SK-N-SH (cell line): Measurements from ENCODE around the gene EEF1AKMT4. TPM values are rescaled to one million over a fixed set of nuclear protein-coding genes. Genes with fewer than 3 reads are reported as not detected.
A peak's percentile ranks its signal among the peaks of the same experiment; 100 is the strongest.

Experiments
- CTCF ChIA-PET: fragments of 300-600, 350-600 bp; formaldehyde crosslinking; extraction: SDS; loops from one replicate; lab custom pipeline; 2021; lab: Yijun Ruan, JAX
- POLR2A ChIA-PET: fragments of 350-600 bp; sonication (Branson Sonifier 250); formaldehyde crosslinking; extraction: SDS; loops from one replicate; lab custom pipeline; 2020; ENCODE audit warnings: antibody characterized with exemption, inconsistent platforms; lab: Yijun Ruan, JAX
- DNase-seq: peaks from one replicate; pipeline ENCODE4 v3.0.0; 2012
- H2AFZ ChIP-seq: fragments of 200-600 bp; sonication (generic); 2 replicates; pipeline ENCODE4 v1.8.1; 2016; ENCODE audit warnings: antibody characterized with exemption, mild to moderate bottlenecking, low read depth
- H3F3A ChIP-seq: fragments of 200-600 bp; sonication (generic); replicated peaks from 2 replicates; pipeline ENCODE3; 2016; ENCODE audit warnings: antibody characterized with exemption, mild to moderate bottlenecking; ENCODE audit not compliant: insufficient read depth
- H3K27ac ChIP-seq, 2 experiments: fragments of 200-500 bp in 1 of 2; fragments of 200-600 bp in 1 of 2; sonication (Bioruptor generic) in 1 of 2; sonication (generic), shearing (Covaris generic) in 1 of 2; 2 replicates each; pipeline versions ENCODE4 v1.5.1 to v1.6.1; 2014 to 2016; ENCODE audit warnings: low read depth in 2 of 2, inconsistent platforms in 1 of 2, low read length in 1 of 2, mild to moderate bottlenecking in 1 of 2, mixed read lengths in 1 of 2
- H3K27me3 ChIP-seq: fragments of 200-600 bp; sonication (generic), shearing (Covaris generic); 2 replicates; pipeline ENCODE4 v1.6.1; 2016; ENCODE audit warnings: mixed run types; ENCODE audit not compliant: insufficient read depth
- H3K36me3 ChIP-seq, 2 experiments: fragments of 200-500 bp in 1 of 2; fragments of 200-600 bp in 1 of 2; sonication (Bioruptor generic) in 1 of 2; sonication (generic) in 1 of 2; replicated peaks in 1 of 2; 2 replicates each; pipeline versions ENCODE3 to v1.5.1; 2014 to 2016; ENCODE audit warnings: low read length in 1 of 2, mild to moderate bottlenecking in 1 of 2; ENCODE audit not compliant: insufficient read depth in 2 of 2, control insufficient read depth in 1 of 2
- H3K4me1 ChIP-seq, 2 experiments: fragments of 200-500 bp in 1 of 2; fragments of 200-600 bp in 1 of 2; sonication (Bioruptor generic) in 1 of 2; sonication (generic), shearing (Covaris generic) in 1 of 2; 2 replicates each; pipeline versions ENCODE4 v1.5.1 to v1.6.1; 2014 to 2016; ENCODE audit warnings: low read depth in 1 of 2, low read length in 1 of 2, mixed run types in 1 of 2; ENCODE audit not compliant: insufficient read depth in 2 of 2, control insufficient read depth in 1 of 2
- H3K4me2 ChIP-seq: fragments of 200-600 bp; sonication (generic), shearing (Covaris generic); 2 replicates; pipeline ENCODE4 v1.6.1; 2017; ENCODE audit warnings: mixed run types
- H3K4me3 ChIP-seq, 2 experiments: fragments of 200-500 bp in 1 of 2; fragments of 200-600 bp in 1 of 2; sonication (Bioruptor generic) in 1 of 2; sonication (generic), shearing (Covaris generic) in 1 of 2; 2 replicates each; pipeline versions ENCODE4 v1.5.1 to v1.8.1; 2014 to 2016; ENCODE audit warnings: low read depth in 2 of 2, inconsistent platforms in 1 of 2, low read length in 1 of 2, mild to moderate bottlenecking in 1 of 2, mixed read lengths in 1 of 2, moderate library complexity in 1 of 2
- H3K79me2 ChIP-seq: fragments of 200-600 bp; sonication (generic); 2 replicates; pipeline ENCODE4 v1.8.1; 2017; ENCODE audit warnings: mild to moderate bottlenecking; ENCODE audit not compliant: insufficient read depth
- H3K9ac ChIP-seq: fragments of 200-600 bp; sonication (generic); 2 replicates; pipeline ENCODE4 v1.6.1; 2017; ENCODE audit warnings: mixed run types
- H3K9me2 ChIP-seq: fragments of 200-600 bp; sonication (generic); 2 replicates; pipeline ENCODE4 v1.6.1; 2017; ENCODE audit warnings: mixed run types
- H3K9me3 ChIP-seq: fragments of 200-600 bp; sonication (generic); 2 replicates; pipeline ENCODE4 v1.6.1; 2017; ENCODE audit warnings: mixed run types, mild to moderate bottlenecking, moderate library complexity
- H4K20me1 ChIP-seq: fragments of 200-600 bp; sonication (generic); 2 replicates; pipeline ENCODE4 v1.6.1; 2017; ENCODE audit warnings: mild to moderate bottlenecking, mixed run types; ENCODE audit not compliant: insufficient read depth
- CHD2 ChIP-seq: fragments of 150-350 bp; IDR thresholded peaks from 2 replicates; pipeline ENCODE4 v1.6.1; 2018; ENCODE audit warnings: low read length; ENCODE audit not compliant: partially characterized antibody
- EP300 ChIP-seq, 2 experiments: IDR thresholded peaks; 2 replicates each; pipeline versions ENCODE4 v1.4.0 to v1.6.1; 2012; ENCODE audit warnings: borderline replicate concordance in 1 of 2, low read depth in 1 of 2, low read length in 1 of 2
- EZH2phosphoT487 ChIP-seq: fragments of 200-600 bp; sonication (generic); IDR thresholded peaks from 2 replicates; pipeline ENCODE4 v1.6.1; 2017; ENCODE audit warnings: low read depth, mixed run types, mild to moderate bottlenecking, antibody characterized with exemption, moderate library complexity, borderline replicate concordance
- FOXJ3 ChIP-seq: sonication (generic); formaldehyde crosslinking; IDR thresholded peaks from 2 replicates; pipeline ENCODE4 v1.5.1; 2020; ENCODE audit warnings: mild to moderate bottlenecking, missing genetic modification reagents
- FOXM1 ChIP-seq: IDR thresholded peaks from 2 replicates; pipeline ENCODE4 v1.4.0; 2012; ENCODE audit warnings: low read depth, mild to moderate bottlenecking
- GABPA ChIP-seq: IDR thresholded peaks from 2 replicates; pipeline ENCODE4 v1.4.0; 2012; ENCODE audit warnings: low read depth, mild to moderate bottlenecking
- GATA2 ChIP-seq: sonication (generic); formaldehyde crosslinking; IDR thresholded peaks from 2 replicates; pipeline ENCODE4 v1.5.0; 2020; ENCODE audit warnings: mild to moderate bottlenecking, missing genetic modification reagents
- JUND ChIP-seq: IDR thresholded peaks from 2 replicates; pipeline ENCODE4 v1.4.0; 2012
- MEF2A ChIP-seq: IDR thresholded peaks from 2 replicates; pipeline ENCODE4 v1.4.0; 2012; ENCODE audit warnings: low read depth, borderline replicate concordance
- NFIC ChIP-seq: IDR thresholded peaks from 2 replicates; pipeline ENCODE4 v1.4.0; 2012; ENCODE audit warnings: borderline replicate concordance
- POLR2AphosphoS5 ChIP-seq: IDR thresholded peaks from 2 replicates; pipeline ENCODE4 v1.6.1; 2012; ENCODE audit warnings: low read depth, low read length
- RAD21 ChIP-seq: IDR thresholded peaks from 2 replicates; pipeline ENCODE4 v1.6.1; 2012; ENCODE audit warnings: mild to moderate bottlenecking, low read length
- RCOR1 ChIP-seq: fragments of 150-350 bp; IDR thresholded peaks from 2 replicates; pipeline ENCODE4 v1.6.1; 2017; ENCODE audit warnings: antibody characterized with exemption, low read length
- RFX5 ChIP-seq: IDR thresholded peaks from 2 replicates; pipeline ENCODE4 v1.6.1; 2012; ENCODE audit warnings: mild to moderate bottlenecking, improper control_type of control experiment, low read length
- RXRA ChIP-seq: IDR thresholded peaks from 2 replicates; pipeline ENCODE4 v1.4.0; 2012; ENCODE audit warnings: low read depth, mild to moderate bottlenecking, borderline replicate concordance
- SMC3 ChIP-seq: IDR thresholded peaks from 2 replicates; pipeline ENCODE4 v1.6.1; 2012; ENCODE audit warnings: low read depth, low read length, improper control_type of control experiment
- TAF1 ChIP-seq: IDR thresholded peaks from 2 replicates; pipeline ENCODE4 v1.6.1; 2012; ENCODE audit warnings: low read depth, mild to moderate bottlenecking, low read length, moderate library complexity, borderline replicate concordance
- TEAD4 ChIP-seq: IDR thresholded peaks from 2 replicates; pipeline ENCODE4 v1.4.0; 2012; ENCODE audit warnings: mild to moderate bottlenecking, borderline replicate concordance; ENCODE audit not compliant: insufficient read depth
- USF2 ChIP-seq: fragments of 150-350 bp; IDR thresholded peaks from 2 replicates; pipeline ENCODE4 v1.6.1; 2017; ENCODE audit warnings: antibody characterized with exemption, low read length, low read depth, borderline replicate concordance
- YY1 ChIP-seq: IDR thresholded peaks from 2 replicates; pipeline ENCODE4 v1.4.0; 2012; ENCODE audit warnings: low read depth, mild to moderate bottlenecking
- ZBTB33 ChIP-seq: IDR thresholded peaks from 2 replicates; pipeline ENCODE4 v1.4.0; 2012; ENCODE audit warnings: low read depth, borderline replicate concordance
- WGBS: methylation state at CpG from one replicate; pipeline ENCODE4 v1.1.6; 2017; ENCODE audit warnings: low lambda C conversion rate; 5-methylcytosine and 5-hydroxymethylcytosine counted together
- polyA plus RNA-seq, 3 experiments: library from polyadenylated mRNA; depleted of rRNA; stranded (reverse); fragments of >200 nt; gene quantifications; 2 replicates each; pipeline ENCODE4 v1.2.3, GENCODE V29; 2012
- TF ChIP-seq, protein P1 (sequence below): IDR thresholded peaks from 2 replicates; pipeline ENCODE4; 2012

EEF1AKMT4 gene
- polyA plus RNA-seq, 1 of the 3 experiments (the other 2 are of a cell fraction) = 9.3 TPM

DNA sequence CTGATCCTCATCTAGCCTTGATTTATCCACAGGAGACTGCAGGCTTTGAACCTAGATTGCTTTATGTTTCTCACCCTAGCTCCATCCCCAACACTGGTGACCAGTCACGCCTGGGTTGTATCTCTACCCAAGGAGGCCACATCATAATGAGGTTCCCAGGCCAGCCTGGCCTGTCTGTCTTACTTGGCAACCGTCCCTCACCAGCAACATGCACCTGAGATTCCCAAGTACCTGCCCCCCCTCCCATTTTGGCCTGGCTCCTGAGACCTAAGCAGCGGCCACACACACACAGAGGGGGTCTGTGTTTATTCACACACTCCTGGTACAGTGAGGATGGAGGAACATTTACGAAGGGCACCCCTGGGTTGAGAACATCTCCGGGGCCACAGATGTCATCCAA lies 9.5 kb downstream of the EEF1AKMT4 start:
- H3K27ac ChIP-seq = no peak overlapping the region
- peaks cover 0 to 22% of the 10 kb centered on the region in 2 experiments; a peak in 1 of 4 replicates for H3K4me1 ChIP-seq
- H3K4me3 ChIP-seq = no peak overlapping the region
- no peak for DNase-seq
- H3K9me3 ChIP-seq = no peaks in the 10 kb centered on the region
- no peaks in the 10 kb centered on the region for H3K27me3 ChIP-seq
- H3K79me2 ChIP-seq = no peaks in the 10 kb centered on the region
- H3K9me2 ChIP-seq = no peaks in the 10 kb centered on the region
- WGBS = 93% methylated on average over 5 of the region's 5 CpGs
- H2AFZ ChIP-seq = no peak overlapping the region
- peaks cover 24% of the 10 kb centered on the region for H4K20me1 ChIP-seq
- ChIA-PET CTCF (interaction anchor here (0.6 to 1.5 kb wide), 4 partner anchors 9 to 109 kb away, joined by 3 to 10 read pairs (median 3); partner anchors contain the start of gene EEF1AKMT4), POLR2A (no interaction called here)
- peaks cover 4% of the 10 kb centered on the region for H3F3A ChIP-seq
- no peak overlapping the region for H3K9ac ChIP-seq
- H3K4me2 ChIP-seq = no peak overlapping the region
- TF ChIP-seq, protein P1, sequence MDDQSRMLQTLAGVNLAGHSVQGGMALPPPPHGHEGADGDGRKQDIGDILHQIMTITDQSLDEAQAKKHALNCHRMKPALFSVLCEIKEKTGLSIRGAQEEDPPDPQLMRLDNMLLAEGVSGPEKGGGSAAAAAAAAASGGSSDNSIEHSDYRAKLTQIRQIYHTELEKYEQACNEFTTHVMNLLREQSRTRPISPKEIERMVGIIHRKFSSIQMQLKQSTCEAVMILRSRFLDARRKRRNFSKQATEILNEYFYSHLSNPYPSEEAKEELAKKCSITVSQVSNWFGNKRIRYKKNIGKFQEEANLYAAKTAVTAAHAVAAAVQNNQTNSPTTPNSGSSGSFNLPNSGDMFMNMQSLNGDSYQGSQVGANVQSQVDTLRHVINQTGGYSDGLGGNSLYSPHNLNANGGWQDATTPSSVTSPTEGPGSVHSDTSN = no peak
- TF ChIP-seq FOXM1 (no peak), CHD2 (no peak)
- no peaks in the 10 kb centered on the region for H3K36me3 ChIP-seq

GRCh38 chr3:184259396-184259877 lies 10.0 kb downstream of the EEF1AKMT4 start:
- no peaks in the 10 kb centered on the region for H3K79me2 ChIP-seq
- H3K4me1 ChIP-seq = peaks cover 0 to 22% of the 10 kb centered on the region in 2 experiments; a peak in 1 of 4 replicates
- no peak for TF ChIP-seq GATA2 (CRISPR knock-in tag)
- TF ChIP-seq TEAD4 = no peak
- no peak for TF ChIP-seq NFIC
- no peak for TF ChIP-seq EZH2phosphoT487
- TF ChIP-seq EP300 (IDR thresholded peaks at IDR 0.05; ENCODE audit: borderline replicate concordance in 1 of 2, low read depth in 1 of 2, low read length in 1 of 2) = no peak
- TF ChIP-seq FOXJ3 = no peak
- TF ChIP-seq USF2 = no peak
- TF ChIP-seq RAD21 = no peak
- TF ChIP-seq RCOR1 = no peak
- no peak for TF ChIP-seq JUND
- TF ChIP-seq MEF2A = no peak
- TF ChIP-seq POLR2AphosphoS5 = no peak
- TF ChIP-seq TAF1 = no peak
- no peak for TF ChIP-seq YY1
- TF ChIP-seq CHD2 = no peak
- TF ChIP-seq RFX5 = no peak
- no peak for TF ChIP-seq ZBTB33
- TF ChIP-seq SMC3 = no peak
- no peak for TF ChIP-seq GABPA
- no peak for TF ChIP-seq RXRA
- no peak overlapping the region for H2AFZ ChIP-seq
- H3K27ac ChIP-seq = no peak overlapping the region
- ChIA-PET POLR2A (interaction anchor here (1.4 kb wide), 1 partner anchor 103 kb away, joined by 3 read pairs; no protein-coding TSS in a partner anchor), CTCF (interaction anchor here (1.1 to 4.1 kb wide), 6 partner anchors 10 to 364 kb away, joined by 3 to 25 read pairs (median 8); partner anchors contain the start of gene EEF1AKMT4)
- peak; percentile 51 for DNase-seq
- H4K20me1 ChIP-seq = peaks cover 24% of the 10 kb centered on the region
- peak overlapping the region in 1 of 2 experiments; percentile 23; a peak in 1 of 4 replicates for H3K4me3 ChIP-seq
- no peak overlapping the region for H3K9ac ChIP-seq
- H3K36me3 ChIP-seq = no peaks in the 10 kb centered on the region
- H3K9me3 ChIP-seq = no peaks in the 10 kb centered on the region
- peaks cover 4% of the 10 kb centered on the region for H3F3A ChIP-seq
- no peak overlapping the region for H3K4me2 ChIP-seq
- no peaks in the 10 kb centered on the region for H3K27me3 ChIP-seq
- WGBS = 49% methylated on average over 7 of the region's 28 CpGs
- H3K9me2 ChIP-seq = no peaks in the 10 kb centered on the region
